Measurements from ENCODE around the gene EBP. TPM values are rescaled to one million over a fixed set of nuclear protein-coding genes. Genes with fewer than 3 reads are reported as not detected.

The EBP gene
- total and polyA plus RNA-seq, 2 experiments from 2014 or later, result 128 to 176 TPM

GRCh38 chrX:48490661-48491060 lies 30.9 kb upstream of the EBP start:
- Mint-ChIP-seq H3K27me3 (ENCODE audit: insufficient read depth, low read depth, poor library complexity) (no peaks in the 10 kb centered on the region), H3K4me3 (no peak overlapping the region), H3K36me3 (ENCODE audit: low read depth) (peaks cover 4% of the 10 kb centered on the region; the same call in 1 of the 3 replicates), H3K9me3 (no peaks in the 10 kb centered on the region), H3K4me1 (no peaks in the 10 kb centered on the region), H3K27ac (no peak overlapping the region)
- no peaks in the 10 kb centered on the region for H4K20me1 ChIP-seq (replicated peaks; ENCODE audit: insufficient read depth)
- H3K9me2 ChIP-seq (ENCODE audit: insufficient read depth), result no peaks in the 10 kb centered on the region
- ATAC-seq (no peak), DNase-seq (ENCODE audit: low spot score) (no peak)
- H3K27ac ChIP-seq (ENCODE audit: low read depth), result no peak overlapping the region
- no peak overlapping the region for H3K4me2 ChIP-seq
- no peaks in the 10 kb centered on the region for H3K79me2 ChIP-seq (replicated peaks; ENCODE audit: insufficient read depth)
- no peaks in the 10 kb centered on the region for H3K4me1 ChIP-seq (ENCODE audit: insufficient read depth)
- no peak overlapping the region for H2AFZ ChIP-seq
- no peak overlapping the region for H3K4me3 ChIP-seq
- no peaks in the 10 kb centered on the region for H3F3A ChIP-seq (replicated peaks; ENCODE audit: low read depth)
- TF ChIP-seq JUNB (IDR thresholded peaks at IDR 0.05; ENCODE audit: unreplicated experiment), result no peak
- TF ChIP-seq, protein P1, sequence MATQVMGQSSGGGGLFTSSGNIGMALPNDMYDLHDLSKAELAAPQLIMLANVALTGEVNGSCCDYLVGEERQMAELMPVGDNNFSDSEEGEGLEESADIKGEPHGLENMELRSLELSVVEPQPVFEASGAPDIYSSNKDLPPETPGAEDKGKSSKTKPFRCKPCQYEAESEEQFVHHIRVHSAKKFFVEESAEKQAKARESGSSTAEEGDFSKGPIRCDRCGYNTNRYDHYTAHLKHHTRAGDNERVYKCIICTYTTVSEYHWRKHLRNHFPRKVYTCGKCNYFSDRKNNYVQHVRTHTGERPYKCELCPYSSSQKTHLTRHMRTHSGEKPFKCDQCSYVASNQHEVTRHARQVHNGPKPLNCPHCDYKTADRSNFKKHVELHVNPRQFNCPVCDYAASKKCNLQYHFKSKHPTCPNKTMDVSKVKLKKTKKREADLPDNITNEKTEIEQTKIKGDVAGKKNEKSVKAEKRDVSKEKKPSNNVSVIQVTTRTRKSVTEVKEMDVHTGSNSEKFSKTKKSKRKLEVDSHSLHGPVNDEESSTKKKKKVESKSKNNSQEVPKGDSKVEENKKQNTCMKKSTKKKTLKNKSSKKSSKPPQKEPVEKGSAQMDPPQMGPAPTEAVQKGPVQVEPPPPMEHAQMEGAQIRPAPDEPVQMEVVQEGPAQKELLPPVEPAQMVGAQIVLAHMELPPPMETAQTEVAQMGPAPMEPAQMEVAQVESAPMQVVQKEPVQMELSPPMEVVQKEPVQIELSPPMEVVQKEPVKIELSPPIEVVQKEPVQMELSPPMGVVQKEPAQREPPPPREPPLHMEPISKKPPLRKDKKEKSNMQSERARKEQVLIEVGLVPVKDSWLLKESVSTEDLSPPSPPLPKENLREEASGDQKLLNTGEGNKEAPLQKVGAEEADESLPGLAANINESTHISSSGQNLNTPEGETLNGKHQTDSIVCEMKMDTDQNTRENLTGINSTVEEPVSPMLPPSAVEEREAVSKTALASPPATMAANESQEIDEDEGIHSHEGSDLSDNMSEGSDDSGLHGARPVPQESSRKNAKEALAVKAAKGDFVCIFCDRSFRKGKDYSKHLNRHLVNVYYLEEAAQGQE (IDR thresholded peaks at IDR 0.05; ENCODE audit: unreplicated experiment), result no peak
- TF ChIP-seq EZH2 (IDR thresholded peaks at IDR 0.05; ENCODE audit: low read depth, unreplicated experiment), result no peak
- TF ChIP-seq, protein P2, sequence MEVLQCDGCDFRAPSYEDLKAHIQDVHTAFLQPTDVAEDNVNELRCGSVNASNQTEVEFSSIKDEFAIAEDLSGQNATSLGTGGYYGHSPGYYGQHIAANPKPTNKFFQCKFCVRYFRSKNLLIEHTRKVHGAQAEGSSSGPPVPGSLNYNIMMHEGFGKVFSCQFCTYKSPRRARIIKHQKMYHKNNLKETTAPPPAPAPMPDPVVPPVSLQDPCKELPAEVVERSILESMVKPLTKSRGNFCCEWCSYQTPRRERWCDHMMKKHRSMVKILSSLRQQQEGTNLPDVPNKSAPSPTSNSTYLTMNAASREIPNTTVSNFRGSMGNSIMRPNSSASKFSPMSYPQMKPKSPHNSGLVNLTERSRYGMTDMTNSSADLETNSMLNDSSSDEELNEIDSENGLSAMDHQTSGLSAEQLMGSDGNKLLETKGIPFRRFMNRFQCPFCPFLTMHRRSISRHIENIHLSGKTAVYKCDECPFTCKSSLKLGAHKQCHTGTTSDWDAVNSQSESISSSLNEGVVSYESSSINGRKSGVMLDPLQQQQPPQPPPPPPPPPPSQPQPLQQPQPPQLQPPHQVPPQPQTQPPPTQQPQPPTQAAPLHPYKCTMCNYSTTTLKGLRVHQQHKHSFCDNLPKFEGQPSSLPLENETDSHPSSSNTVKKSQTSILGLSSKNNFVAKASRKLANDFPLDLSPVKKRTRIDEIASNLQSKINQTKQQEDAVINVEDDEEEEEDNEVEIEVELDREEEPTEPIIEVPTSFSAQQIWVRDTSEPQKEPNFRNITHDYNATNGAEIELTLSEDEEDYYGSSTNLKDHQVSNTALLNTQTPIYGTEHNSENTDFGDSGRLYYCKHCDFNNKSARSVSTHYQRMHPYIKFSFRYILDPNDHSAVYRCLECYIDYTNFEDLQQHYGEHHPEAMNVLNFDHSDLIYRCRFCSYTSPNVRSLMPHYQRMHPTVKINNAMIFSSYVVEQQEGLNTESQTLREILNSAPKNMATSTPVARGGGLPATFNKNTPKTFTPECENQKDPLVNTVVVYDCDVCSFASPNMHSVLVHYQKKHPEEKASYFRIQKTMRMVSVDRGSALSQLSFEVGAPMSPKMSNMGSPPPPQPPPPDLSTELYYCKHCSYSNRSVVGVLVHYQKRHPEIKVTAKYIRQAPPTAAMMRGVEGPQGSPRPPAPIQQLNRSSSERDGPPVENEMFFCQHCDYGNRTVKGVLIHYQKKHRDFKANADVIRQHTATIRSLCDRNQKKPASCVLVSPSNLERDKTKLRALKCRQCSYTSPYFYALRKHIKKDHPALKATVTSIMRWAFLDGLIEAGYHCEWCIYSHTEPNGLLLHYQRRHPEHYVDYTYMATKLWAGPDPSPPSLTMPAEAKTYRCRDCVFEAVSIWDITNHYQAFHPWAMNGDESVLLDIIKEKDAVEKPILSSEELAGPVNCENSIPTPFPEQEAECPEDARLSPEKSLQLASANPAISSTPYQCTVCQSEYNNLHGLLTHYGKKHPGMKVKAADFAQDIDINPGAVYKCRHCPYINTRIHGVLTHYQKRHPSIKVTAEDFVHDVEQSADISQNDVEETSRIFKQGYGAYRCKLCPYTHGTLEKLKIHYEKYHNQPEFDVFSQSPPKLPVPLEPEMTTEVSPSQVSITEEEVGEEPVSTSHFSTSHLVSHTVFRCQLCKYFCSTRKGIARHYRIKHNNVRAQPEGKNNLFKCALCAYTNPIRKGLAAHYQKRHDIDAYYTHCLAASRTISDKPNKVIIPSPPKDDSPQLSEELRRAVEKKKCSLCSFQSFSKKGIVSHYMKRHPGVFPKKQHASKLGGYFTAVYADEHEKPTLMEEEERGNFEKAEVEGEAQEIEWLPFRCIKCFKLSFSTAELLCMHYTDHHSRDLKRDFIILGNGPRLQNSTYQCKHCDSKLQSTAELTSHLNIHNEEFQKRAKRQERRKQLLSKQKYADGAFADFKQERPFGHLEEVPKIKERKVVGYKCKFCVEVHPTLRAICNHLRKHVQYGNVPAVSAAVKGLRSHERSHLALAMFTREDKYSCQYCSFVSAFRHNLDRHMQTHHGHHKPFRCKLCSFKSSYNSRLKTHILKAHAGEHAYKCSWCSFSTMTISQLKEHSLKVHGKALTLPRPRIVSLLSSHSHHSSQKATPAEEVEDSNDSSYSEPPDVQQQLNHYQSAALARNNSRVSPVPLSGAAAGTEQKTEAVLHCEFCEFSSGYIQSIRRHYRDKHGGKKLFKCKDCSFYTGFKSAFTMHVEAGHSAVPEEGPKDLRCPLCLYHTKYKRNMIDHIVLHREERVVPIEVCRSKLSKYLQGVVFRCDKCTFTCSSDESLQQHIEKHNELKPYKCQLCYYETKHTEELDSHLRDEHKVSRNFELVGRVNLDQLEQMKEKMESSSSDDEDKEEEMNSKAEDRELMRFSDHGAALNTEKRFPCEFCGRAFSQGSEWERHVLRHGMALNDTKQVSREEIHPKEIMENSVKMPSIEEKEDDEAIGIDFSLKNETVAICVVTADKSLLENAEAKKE (CRISPR knock-in tag; IDR thresholded peaks at IDR 0.05), result no peak
- TF ChIP-seq POLR2AphosphoS5 (IDR thresholded peaks at IDR 0.05; ENCODE audit: low read depth), result no peak
- no peak for TF ChIP-seq NANOG (IDR thresholded peaks at IDR 0.05; ENCODE audit: borderline replicate concordance)
- TF ChIP-seq, protein P3, sequence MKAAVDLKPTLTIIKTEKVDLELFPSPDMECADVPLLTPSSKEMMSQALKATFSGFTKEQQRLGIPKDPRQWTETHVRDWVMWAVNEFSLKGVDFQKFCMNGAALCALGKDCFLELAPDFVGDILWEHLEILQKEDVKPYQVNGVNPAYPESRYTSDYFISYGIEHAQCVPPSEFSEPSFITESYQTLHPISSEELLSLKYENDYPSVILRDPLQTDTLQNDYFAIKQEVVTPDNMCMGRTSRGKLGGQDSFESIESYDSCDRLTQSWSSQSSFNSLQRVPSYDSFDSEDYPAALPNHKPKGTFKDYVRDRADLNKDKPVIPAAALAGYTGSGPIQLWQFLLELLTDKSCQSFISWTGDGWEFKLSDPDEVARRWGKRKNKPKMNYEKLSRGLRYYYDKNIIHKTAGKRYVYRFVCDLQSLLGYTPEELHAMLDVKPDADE (IDR thresholded peaks at IDR 0.05), result no peak
- TF ChIP-seq CREB1 (CRISPR knock-in tag; IDR thresholded peaks at IDR 0.05; ENCODE audit: low read depth), result no peak
- no peak for TF ChIP-seq ZNF331 (CRISPR knock-in tag; IDR thresholded peaks at IDR 0.05; ENCODE audit: low read depth)
- no peak for TF ChIP-seq EZH2phosphoT487 (IDR thresholded peaks at IDR 0.05; ENCODE audit: unreplicated experiment)
- H3K27me3 ChIP-seq (ENCODE audit: insufficient read depth), result no peaks in the 10 kb centered on the region
- no peaks in the 10 kb centered on the region for H3K36me3 ChIP-seq (ENCODE audit: insufficient read depth)

Measured in GM23338 (cell line).